Activated CD4-positive, alpha-beta T cell treated with anti-CD3 and anti-CD28 coated beads for 24 hours (primary cell): ENCODE data around the gene VNN1.

ENCODE experiments used
- DNase-seq, 2 donors: peaks; one replicate each; pipeline ENCODE4 v3.0.0-alpha.2; 2020; ENCODE audit warnings: low read depth in 2 of 2

VNN1 gene, protein sequence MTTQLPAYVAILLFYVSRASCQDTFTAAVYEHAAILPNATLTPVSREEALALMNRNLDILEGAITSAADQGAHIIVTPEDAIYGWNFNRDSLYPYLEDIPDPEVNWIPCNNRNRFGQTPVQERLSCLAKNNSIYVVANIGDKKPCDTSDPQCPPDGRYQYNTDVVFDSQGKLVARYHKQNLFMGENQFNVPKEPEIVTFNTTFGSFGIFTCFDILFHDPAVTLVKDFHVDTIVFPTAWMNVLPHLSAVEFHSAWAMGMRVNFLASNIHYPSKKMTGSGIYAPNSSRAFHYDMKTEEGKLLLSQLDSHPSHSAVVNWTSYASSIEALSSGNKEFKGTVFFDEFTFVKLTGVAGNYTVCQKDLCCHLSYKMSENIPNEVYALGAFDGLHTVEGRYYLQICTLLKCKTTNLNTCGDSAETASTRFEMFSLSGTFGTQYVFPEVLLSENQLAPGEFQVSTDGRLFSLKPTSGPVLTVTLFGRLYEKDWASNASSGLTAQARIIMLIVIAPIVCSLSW

DNA sequence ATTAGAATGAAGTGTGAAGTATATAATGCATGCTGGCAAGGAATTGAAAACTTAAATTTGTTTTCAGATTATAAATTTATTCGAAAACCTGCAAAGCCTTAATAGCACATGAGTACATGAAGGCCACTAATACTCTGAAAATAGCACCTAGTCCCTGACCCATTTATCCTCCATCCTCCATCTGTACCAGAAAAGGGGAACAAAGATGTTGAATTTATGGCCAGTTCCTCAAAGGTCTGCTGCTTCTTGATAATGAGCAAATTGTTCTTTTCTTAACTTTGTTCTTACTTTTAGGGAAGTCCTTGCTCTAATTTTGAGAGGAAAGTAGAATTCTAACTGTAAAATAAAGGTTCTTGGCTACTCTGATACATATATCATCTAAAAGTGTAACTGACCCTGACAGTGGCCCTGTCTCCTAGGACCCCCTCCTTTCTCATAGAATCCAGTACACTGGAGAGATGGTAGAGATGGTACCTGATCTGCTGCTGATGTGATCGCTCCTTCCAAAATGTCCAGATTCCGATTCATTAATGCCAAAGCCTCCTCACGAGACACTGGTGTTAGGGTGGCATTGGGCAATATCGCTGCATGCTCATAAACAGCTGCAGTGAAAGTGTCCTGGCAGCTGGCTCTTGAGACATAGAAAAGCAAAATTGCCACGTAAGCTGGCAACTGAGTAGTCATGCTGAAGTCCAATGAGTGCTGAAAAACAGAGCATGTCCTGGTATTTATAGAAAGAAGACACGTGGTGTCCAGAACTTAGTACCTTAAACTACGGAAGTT lies at the start of gene VNN1:
VNN1 (minus strand) TSS at position 704 of the 783 bp plus-strand sequence; CDS start at position 684, 20 bp downstream.
- no peak for DNase-seq

DNA sequence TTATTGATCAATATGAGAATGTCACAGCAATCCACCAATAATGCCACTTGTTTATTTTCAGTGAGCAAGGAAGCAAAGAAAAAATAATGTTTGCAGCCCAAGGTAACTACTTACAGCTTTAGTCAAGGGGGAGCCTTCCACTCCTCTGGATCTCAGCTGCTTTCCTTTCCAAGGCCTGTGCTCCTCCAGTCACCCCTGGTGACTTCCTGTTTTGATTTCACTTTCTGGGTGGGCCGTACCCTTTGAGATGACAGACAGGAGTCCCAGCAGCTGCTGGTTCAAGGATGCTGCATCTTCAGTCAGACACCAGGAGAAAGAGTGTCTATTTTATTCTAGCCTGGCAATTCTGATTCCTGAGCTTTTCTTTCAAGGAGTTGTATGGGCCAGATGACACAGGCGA lies 49.4 kb upstream of the VNN1 start:
- peak; percentile 4 to 31 for DNase-seq

DNA sequence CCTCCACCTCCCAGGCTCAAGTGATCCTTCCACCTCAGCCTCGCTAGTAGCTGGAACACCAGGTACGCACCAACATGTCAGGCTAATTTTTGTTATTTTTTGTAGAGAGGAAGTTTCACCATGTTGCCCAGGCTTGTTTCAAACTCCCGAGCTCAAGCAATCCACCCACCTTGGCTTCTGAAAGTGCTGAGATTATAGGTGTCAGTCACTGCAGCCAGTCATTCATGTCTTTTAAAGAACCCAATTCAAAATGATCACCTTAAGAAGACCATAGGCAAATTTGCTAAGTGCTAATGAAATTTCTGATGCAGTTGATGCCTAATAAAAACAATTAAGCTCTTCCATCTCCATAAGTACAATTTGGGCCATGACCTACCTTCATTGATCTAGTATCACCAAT lies 46.4 kb upstream of the VNN1 start:
- DNase-seq: no peak

DNA sequence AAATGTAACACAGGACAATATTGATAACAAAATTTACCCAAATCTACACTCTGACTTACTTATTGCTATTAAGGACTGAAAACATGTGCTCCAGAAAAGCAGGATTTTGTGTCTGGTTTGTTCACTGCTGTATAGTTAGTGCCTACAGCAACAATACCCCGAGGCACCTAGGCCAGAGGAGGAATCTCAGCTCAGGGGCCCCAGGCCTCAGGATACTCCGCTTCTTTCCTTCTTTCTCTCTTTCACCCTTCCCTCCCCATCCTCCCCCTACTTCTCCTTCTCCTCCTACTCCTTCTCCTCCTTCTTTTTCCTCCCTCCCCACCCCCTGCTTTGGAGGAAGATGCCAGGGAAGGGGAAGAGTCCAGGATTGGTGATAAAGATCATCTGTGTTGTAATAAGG lies 44.8 kb upstream of the VNN1 start:
- no peak for DNase-seq

DNA sequence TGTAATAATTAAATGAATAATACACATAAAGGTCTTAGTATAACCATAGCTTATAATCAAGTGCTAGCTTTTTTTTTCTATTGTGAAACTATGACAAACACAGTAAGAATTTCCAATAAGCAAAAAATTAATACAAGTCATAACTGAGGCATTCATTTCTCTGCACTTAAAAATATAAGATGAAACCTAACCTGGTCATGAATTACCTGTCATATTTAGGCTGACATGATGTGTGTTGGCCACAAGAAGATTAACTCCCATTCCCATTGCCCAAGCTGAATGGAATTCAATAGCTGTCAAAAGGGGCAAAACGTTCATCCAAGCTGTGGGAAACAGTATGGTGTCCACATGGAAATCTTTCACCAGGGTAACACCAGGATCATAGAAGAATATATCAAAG lies 38.4 kb upstream of the VNN1 start:
- no peak for DNase-seq

DNA sequence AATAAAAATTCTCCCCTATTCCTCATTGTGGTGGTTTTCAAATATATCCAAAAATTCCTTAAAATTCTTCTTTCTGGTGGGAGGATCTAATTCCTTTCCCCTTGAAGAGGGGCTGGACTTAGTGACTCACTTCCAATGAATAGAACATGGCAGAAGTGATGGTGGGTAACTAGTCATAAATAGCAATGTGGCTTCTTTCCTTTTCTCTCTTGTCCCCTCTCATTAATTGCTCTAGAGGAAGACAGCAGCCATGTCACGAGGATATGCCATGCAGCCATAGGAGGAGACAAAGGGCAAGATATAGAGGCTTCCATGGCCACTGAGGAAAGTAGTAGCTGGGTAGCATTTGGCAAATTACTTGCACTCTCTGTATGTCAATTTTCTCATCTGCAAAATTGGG lies 38.0 kb upstream of the VNN1 start:
- DNase-seq: no peak

DNA sequence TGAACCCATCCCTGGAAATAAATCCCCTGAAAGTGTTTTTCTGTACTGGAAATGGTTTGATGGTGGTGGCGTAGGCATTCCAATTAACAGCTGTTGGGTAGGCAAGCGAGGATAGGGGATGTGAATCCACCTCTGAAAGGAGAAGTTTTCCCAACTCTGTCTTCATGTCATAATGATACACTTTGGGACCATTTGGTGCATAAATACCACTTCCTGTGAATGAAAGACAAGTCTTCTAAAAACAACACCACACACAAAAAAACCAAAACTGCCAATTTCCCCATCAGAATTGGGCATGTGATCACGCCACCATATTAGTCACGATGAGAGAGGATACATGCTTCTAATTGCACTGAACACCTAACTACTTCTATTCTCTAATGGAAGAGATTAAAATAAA lies 37.5 kb upstream of the VNN1 start:
- DNase-seq: no peak

DNA sequence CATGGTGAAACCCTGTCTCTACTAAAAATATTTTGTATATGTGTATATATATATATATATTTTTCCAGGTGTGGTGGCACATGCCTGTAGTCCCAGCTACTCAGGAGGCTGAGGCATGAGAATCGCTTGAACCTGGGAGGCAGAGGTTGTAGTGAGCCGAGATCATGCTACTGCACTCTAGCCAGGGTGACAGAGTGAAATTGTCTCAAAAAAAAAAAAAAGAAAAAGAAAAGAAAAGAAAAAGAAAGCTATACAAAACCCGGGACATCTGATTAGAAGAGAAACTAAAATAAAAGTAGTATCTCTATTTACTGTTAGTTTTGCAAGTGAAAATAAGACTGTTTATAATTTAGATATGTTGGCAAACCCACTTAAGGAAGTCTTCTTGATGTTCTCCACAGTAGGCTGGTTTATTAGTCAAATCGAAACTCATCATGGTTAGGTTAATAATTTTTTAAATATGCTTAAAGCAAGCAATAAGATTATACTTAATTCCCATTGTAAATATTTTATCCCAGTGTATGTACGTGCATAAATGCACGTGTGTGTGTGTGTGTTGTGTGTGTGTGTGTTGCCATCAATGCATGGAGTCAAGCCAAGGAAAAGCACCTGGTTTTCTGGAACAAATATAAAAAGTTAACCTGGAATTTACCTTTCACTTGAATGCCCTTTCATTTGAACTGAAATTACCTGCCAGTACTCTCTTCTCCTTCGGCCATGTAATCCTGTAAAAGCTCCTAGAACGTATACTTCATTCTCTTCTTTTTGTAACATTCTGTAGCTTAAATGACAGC lies 36.8 kb upstream of the VNN1 start:
- no peak for DNase-seq

DNA sequence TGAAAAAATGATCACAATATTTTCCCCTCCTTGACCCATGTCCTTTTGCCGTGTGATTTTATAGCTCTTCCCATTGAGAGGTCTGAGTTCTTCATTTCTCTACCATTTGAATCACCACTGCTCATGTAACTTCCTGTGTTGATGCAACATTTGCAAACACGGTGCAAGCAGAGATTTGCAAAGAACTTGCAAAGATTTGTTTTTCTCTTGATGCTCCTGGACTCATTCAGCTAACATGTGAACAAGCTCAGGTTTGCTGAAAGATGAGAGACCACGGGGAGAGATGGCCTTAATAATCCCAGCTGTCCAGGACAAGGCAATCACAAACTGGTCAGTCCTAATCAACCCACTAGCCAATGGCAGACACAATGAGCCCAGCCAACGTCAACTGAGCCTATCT lies 35.3 kb upstream of the VNN1 start:
- DNase-seq: no peak

DNA sequence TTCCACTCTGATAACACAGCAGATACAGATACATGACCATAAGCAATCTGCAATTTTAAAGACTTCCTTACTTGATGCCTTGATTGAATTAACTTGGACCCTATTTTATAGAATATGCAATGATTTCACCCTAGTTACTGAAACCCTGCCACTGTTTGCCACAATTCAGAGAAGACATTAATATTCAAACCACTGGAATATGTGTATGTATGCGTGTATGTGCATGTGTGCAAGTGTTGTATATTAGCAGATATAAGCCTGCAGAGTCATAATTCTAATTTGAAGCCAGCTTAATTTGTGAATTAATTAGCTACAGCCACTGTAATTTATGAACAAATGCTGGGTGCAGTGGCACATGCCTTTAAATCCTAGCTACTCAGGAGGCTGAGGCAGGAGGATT lies 34.6 kb upstream of the VNN1 start:
- DNase-seq: no peak

DNA sequence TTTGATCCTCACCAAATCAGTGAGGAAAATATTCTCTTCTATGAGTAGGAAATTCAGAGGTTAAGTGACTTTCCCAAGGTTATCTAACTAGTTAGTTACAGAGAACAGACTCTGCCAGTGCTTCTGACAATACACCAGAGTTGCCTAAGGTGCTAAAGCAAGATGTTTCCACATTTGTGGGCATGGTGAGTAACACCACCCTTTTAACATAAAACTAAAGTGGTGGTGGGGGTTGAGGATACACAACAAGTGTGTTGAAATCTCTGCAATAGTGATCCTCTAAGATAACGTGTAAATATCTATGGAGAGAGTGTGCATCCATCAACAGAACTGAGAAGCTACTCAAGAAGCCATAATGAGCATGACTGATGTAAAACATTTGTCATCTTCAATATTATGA lies 32.2 kb upstream of the VNN1 start:
- no peak for DNase-seq

DNA sequence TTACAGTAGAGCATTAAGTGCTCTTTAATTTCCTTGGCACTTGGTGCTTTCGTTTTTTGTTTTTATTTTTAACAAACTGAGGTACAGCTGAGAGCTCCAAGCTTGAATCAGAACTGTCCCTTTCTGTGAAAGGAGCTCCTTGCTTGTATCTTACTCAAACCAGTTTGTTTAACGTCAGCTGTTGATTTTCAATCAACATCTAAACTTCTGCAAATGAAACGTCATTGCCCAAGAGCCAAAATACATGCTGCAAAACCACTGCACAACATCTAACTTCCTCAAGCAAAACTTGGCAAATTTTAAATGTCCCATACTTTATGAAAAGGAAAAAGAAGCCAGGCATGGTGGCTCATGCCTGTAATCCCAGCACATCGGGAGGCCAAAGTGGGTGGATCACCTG lies 28.6 kb upstream of the VNN1 start:
- no peak for DNase-seq

DNA sequence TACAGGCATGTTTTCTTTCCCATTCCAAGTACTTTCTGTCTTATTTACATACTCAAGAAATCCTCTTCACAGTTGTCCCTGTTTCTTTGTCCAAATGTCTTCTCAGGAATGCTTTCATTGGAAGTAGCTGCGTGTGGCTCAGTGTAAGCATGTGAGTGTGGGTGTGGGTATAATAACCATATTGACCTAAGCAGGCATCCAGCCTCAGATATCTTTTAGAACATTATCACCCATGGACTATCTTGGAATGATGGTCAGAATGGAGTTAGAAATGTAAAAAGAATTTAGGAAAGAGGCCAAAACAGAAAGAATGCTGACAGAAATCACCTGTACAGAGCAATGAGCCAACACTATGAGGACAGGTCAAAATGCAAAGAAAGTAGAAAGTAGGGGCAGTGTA lies 27.4 kb upstream of the VNN1 start:
- no peak for DNase-seq

DNA sequence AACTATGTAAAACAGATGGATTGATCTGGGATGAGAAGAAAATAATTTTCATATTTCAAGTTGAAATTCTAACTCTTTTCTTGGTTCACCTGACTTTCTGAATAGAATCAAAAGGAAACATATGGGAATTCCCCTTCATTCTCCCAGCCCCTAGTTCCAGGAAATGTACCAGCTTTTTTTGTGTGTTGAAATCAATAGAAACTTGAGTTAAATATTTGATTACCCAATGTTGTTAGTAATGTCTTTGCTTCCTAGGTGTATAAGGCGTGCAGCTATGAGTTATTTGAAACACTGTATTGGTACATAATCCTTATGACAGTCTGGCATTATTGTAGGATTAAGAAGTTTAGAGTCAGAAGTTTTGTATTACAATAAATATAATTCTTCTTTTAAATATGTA lies 22.4 kb upstream of the VNN1 start:
- no peak for DNase-seq

DNA sequence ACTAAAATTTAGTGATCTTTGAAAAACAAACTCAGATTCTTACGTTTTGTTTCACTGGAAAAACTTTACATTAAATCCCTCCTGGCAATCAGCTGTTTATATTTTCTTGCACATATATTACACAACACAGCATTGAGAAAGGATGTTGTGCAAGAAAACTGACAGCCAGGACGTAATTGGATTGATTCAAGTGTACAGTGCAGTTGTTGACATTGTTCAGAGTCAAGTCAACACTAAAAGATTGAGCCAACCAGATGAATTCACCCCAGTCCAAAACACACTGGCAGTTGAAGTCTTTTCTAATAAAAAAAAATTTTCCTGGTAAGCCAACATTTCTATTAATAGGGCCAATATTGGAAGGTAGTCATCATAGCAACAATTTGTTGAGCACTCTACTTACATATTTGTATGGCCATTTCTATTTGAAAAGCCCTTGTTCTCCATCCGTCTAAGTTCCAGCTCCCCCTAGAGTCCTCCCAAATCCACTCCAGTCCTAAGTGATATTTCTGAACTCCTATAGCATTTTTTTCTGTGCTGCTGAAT lies 20.9 kb upstream of the VNN1 start:
- DNase-seq: no peak

DNA sequence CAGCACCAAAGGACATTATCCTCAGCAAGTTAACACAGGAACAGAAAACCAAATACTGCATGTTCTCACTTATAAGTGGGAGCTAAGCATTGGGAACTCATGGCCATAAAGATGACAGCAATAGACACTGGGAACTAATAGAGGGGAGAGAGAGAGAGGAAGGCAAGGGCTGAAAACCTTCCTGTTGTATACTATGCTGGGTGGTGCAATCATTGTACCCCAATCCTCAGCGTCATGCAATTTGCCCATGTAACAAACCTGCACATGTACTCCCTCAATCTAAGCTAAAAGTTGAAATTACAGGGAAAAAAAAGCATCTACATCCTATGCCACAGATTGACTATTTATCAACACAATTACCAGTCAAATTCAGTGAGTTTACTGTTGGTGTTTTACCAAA lies 20.0 kb upstream of the VNN1 start:
- DNase-seq: no peak

DNA sequence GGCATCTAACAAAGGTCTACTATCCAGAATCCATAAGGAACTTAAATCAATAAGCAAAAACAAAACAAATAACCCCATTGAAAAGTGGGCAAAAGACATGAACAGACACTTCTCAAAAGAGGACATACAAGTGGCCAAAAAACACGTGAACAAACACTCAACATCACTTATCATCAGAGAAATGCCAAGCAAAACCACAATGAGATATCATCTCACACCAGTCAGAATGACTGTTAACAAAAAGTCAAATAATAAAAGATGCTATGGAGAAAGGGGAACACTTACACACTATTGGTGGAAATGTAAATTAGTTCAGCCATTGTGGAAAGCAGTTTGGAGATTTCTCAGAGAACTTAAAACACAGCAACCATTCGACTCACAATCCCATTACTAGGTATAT lies 19.4 kb upstream of the VNN1 start:
- DNase-seq: no peak

DNA sequence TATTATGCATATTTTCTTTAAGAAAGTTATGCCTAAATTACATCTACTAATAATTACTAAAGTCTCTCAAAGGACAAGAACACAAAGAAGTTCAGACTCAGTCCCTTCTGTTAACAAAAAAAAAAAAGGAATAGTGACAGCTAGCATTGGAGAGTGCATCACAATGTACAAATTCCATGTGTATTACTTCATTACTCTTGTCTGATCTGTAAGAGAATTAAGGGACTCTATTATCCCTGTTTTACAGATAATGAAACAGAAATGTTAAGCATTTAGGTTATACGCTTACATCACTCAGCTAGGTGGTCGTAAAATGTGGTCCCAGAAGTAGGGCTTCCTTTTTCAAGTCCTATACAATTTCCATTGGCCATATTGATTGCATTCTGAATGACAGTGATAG lies 17.2 kb upstream of the VNN1 start:
- no peak for DNase-seq

DNA sequence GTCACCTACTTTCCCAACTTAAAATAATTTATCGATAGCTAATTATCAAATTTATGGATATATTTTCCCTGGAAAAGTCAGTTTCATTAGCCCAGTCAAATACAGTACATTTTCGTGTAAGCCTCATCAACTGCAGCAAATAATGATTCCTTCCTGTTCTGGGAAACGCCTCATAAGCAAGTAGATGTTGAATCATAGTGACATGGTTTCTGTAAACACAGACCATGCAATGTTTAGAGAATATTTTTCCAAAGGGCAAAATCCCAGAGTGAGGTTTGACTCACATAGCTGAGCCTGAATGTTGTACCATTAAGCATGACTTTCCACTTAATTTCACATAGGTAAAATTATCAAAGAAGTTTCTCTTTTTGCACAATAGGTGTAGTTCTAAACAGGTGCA lies 16.7 kb upstream of the VNN1 start:
- no peak for DNase-seq

DNA sequence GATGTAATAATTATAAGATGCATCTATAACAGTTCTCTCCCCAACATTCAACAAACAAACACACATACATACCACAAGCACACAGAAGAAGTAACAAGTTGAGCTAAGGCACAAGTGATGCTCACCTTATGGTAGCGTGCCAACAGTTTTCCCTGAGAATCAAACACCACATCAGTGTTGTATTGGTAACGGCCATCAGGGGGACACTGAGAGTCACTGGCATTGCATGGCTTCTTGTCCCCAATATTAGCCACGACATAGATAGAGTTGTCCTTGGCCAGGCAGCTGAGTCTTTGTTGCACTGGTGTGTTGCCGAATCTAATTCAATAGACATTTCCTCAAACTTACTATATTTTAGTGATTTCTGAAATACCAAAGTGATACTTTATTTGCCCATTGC lies 14.8 kb upstream of the VNN1 start:
- DNase-seq: no peak

DNA sequence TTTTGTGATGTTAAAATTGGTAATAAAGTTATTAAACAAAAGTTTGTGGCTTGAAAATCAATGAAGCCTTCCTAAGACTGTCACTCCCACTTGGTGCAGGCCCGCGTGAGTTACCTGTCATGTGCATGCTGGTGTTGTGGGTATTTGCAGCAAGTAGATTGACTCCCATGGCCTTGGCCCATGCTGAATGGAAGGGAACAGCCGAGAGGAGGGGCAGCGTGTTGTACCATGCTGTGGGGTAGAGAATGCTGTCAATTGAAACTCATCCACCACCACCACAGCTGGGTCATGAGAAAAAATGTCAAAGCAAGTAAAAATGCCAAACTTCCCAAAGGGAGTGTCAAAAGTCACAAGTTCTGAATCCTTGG lies 12.7 kb upstream of the VNN1 start:
- DNase-seq: no peak

DNA sequence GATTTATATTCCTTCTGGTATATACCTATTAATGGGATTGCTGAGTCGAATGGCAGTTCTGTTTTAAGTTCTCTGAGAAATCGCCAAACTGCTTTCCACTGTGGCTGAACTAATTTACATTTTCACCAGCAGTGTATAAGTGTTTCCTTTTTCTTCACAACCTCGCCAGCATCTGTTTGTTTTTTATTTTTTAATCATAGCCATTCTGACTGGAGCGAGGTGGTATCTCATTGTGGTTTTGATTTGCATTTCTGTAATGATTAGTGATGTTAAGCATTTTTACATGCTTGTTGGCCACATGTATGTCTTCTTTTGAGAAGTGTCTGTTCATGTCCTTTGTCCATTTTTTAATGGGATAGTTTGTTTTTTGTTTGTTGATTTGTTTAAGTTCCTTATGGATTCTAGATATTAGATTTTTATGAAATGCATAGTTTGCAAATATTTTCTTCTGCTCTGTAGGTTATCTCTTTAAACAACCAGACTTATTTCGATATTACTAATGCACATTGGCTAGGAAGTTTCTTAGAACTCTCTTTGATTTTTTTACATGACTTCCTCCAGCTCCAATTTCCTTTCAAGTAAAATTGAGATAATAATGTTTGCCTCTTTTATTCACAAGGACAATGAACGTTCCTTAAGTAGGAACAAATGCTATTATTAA lies 12.2 kb upstream of the VNN1 start:
- DNase-seq: no peak
